Measurements from ENCODE around the gene ROR1. TPM values are rescaled to one million over a fixed set of nuclear protein-coding genes. Genes with fewer than 3 reads are reported as not detected.

ROR1 gene
- total RNA-seq, 5 donors from 2014 or later (not counting 1 experiment from before 2014, with no cell fraction given): 0.15 to 2.0 (median 0.33) TPM; not detected in 1

DNA sequence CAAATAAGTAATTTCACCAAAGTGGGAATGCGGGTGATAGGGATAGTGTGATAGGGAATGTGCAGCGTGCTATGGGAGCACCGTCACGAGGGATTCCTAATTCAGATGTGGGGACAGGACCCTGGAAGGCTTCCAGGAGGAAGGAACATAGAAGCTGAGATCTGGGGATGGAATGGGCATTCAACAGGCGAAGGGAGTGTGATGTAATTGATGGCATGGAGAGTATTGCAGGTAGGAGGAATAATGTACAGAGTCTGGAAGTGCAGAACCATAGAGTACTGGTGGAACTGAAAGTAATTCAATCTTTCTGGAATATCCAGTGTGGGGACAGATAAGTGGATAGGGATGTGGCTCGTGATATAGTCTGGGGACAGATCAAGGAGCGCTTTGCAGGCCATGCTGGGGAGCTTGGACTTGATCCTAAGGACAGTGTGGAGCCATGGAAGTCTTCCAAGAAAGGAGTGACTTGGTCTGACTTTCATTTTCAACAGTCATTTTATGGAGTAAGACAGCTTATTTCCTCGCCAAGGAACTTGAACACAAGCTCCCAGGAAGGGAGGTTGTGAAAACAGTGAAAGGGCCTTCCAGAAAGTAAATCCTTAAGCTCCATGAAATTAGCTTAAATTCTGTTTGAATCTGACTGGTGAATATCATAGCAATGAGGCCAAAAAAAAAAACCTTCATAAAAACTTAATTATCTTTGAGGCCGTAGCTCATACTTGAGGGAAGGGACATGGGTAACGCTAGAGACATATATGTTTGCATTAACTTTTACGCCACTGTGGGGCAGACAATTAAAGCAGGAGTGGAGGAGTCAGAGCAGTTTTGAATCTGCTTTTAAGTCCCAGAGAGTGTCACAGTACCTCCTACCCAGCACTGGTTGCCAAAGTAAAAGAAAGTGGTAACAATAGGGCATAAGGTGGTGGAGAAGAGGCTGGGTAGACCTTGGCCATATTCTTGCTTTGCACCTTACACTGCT is 55.8 kb downstream of the ROR1 start:
- Histone ChIP-seq H3K27me3 (replicated peaks in 1 of 2; ENCODE audit: control insufficient read depth in 2 of 2, extremely low read depth in 1 of 2, insufficient read depth in 2 of 2, low read length in 1 of 2) (no peaks in the 10 kb centered on the region), H3K9me3 (no peaks in the 10 kb centered on the region), H3K36me3 (ENCODE audit: control insufficient read depth in 2 of 2, extremely low read depth in 1 of 2, insufficient read depth in 1 of 2, low read length in 1 of 2) (no peaks in the 10 kb centered on the region), H3K4me1 (ENCODE audit: control insufficient read depth in 1 of 2, extremely low read depth in 1 of 2, insufficient read depth in 2 of 2, low read length in 2 of 2) (no peaks in the 10 kb centered on the region), H3K4me3 (ENCODE audit: control insufficient read depth in 1 of 2, extremely low read depth in 1 of 2, low read length in 1 of 2) (no peak overlapping the region), H3K27ac (ENCODE audit: low read length) (no peak overlapping the region)
- Mint-ChIP-seq H3K4me3 (no peak overlapping the region), H3K27ac (no peak overlapping the region), H3K27me3 (peaks cover 12 to 15% of the 10 kb centered on the region in 2 donors), H3K4me1 (no peaks in the 10 kb centered on the region), H3K9me3 (peaks cover 0 to 4% (median 4%) of the 10 kb centered on the region in 3 donors), H3K36me3 (no peaks in the 10 kb centered on the region)
- CTCF ChIA-PET: no interaction called here
- no peak for DNase-seq
- POLR2A ChIA-PET: interaction anchor here in 1 of 2 donors (0.7 kb wide), 1 partner anchor 223 kb away, joined by 3 read pairs; no protein-coding TSS in a partner anchor
- ATAC-seq (replicated peaks in 1 of 4): no peak
- 88% methylated on average over 8 of the region's 11 CpGs for WGBS (ENCODE audit: insufficient coverage)

DNA sequence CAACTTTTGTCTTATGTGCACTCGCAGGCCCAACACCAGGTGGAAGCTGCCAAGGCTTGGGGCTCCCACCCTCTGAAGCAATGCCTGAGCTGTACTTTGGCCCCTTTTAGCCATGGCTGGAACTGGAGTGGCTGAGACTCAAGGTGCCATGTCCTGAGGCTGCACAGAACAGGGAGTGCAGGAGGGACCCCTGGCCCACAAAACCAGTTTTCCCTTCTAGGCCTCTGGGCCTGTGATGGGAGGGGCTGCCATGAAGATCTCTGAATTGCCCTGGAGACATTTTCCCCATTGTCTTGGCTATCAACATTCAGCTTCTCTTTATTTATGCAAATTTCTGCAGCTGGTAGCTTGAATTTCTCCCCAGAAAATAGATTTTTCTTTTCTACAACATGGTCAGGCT is 57.6 kb downstream of the ROR1 start:
- H3K4me1 Mint-ChIP-seq: no peaks in the 10 kb centered on the region
- no peaks in the 10 kb centered on the region for H3K36me3 Mint-ChIP-seq
- ChIA-PET CTCF (no interaction called here), POLR2A (no interaction called here)
- Histone ChIP-seq H3K4me3 (ENCODE audit: control insufficient read depth in 1 of 2, extremely low read depth in 1 of 2, low read length in 1 of 2) (no peak overlapping the region), H3K27me3 (replicated peaks in 1 of 2; ENCODE audit: control insufficient read depth in 2 of 2, extremely low read depth in 1 of 2, insufficient read depth in 2 of 2, low read length in 1 of 2) (no peaks in the 10 kb centered on the region), H3K4me1 (ENCODE audit: control insufficient read depth in 1 of 2, extremely low read depth in 1 of 2, insufficient read depth in 2 of 2, low read length in 2 of 2) (no peaks in the 10 kb centered on the region), H3K27ac (ENCODE audit: low read length) (no peak overlapping the region), H3K9me3 (no peaks in the 10 kb centered on the region), H3K36me3 (ENCODE audit: control insufficient read depth in 2 of 2, extremely low read depth in 1 of 2, insufficient read depth in 1 of 2, low read length in 1 of 2) (no peaks in the 10 kb centered on the region)
- ATAC-seq (replicated peaks in 1 of 4) (no peak), DNase-seq (no peak)
- H3K9me3 Mint-ChIP-seq: peaks cover 0 to under 1% (median under 1%) of the 10 kb centered on the region in 3 donors
- WGBS (ENCODE audit: insufficient coverage): 100% methylated on average over 1 of the region's 1 CpG
- H3K27ac Mint-ChIP-seq: no peak overlapping the region
- peaks cover 8 to 9% of the 10 kb centered on the region in 2 donors for H3K27me3 Mint-ChIP-seq
- no peak overlapping the region for H3K4me3 Mint-ChIP-seq

DNA sequence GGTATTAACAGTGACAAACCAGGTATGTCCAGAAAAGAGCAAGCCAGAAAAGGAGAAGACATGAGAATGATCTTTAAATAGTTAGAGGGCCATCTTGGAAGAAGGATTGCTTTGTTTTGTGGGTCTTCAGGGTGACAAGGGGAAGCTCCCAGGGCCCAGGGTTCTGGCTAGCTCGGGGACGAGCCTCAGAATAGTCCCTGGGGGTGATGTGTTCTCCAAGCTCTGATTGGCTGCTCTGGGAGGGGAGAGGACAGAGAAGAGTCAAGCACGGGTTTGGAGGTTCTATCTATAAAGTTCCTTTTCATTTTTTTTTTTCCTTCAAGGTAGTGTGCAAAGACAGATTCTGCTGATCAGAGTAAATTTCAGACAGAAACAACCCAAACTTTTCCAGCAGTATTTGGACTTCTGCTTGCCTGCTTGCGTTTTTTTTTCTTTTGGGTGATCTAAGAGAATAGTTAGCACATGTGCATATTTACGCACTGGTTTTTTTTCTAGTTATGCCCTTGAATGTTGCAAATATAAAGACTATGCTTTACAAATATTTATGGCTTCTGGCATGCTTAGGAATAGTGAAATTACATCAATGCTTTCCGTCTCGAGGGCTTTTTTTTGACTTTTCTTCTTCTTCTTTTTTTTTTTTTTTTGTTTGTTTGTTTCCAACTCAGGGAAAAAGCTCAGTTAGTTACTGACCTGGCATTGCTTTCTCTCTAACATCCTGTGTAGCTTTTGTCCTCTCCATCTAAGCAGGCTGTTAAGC is 59.7 kb downstream of the ROR1 start:
- no peak overlapping the region for H3K27ac Mint-ChIP-seq
- H3K9me3 Mint-ChIP-seq: no peaks in the 10 kb centered on the region
- Histone ChIP-seq H3K4me1 (ENCODE audit: control insufficient read depth in 1 of 2, extremely low read depth in 1 of 2, insufficient read depth in 2 of 2, low read length in 2 of 2) (no peaks in the 10 kb centered on the region), H3K9me3 (no peaks in the 10 kb centered on the region), H3K27ac (ENCODE audit: low read length) (no peak overlapping the region), H3K27me3 (replicated peaks in 1 of 2; ENCODE audit: control insufficient read depth in 2 of 2, extremely low read depth in 1 of 2, insufficient read depth in 2 of 2, low read length in 1 of 2) (no peaks in the 10 kb centered on the region), H3K36me3 (ENCODE audit: control insufficient read depth in 2 of 2, extremely low read depth in 1 of 2, insufficient read depth in 1 of 2, low read length in 1 of 2) (no peaks in the 10 kb centered on the region), H3K4me3 (ENCODE audit: control insufficient read depth in 1 of 2, extremely low read depth in 1 of 2, low read length in 1 of 2) (no peak overlapping the region)
- peaks cover 6 to 8% of the 10 kb centered on the region in 2 donors for H3K27me3 Mint-ChIP-seq
- ChIA-PET POLR2A (no interaction called here), CTCF (no interaction called here)
- H3K36me3 Mint-ChIP-seq: no peaks in the 10 kb centered on the region
- H3K4me1 Mint-ChIP-seq: no peaks in the 10 kb centered on the region
- H3K4me3 Mint-ChIP-seq: no peak overlapping the region
- 92% methylated on average over 4 of the region's 7 CpGs for WGBS (ENCODE audit: insufficient coverage)
- ATAC-seq (replicated peaks in 1 of 4) (no peak), DNase-seq (no peak)

DNA sequence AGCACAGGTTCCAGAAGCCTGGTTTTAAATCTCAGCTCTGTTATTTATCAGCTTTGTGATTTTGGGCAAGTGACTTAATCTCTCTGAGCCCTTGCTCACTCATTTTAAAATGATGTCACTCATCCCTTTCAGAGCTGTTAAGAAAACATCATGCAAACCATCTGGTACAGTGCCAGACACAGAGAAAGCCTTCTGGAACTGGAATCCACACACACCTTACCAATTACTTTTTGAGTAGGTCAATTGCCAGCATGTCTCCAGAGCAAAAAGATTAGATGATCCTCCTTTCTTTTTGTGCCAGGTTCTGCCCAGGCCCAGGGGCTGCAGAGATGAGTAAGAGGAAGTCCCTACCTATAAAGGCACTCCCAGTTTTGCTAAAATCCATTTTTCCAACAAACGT is 61.3 kb downstream of the ROR1 start:
- ATAC-seq (replicated peaks in 1 of 4) (no peak), DNase-seq (no peak)
- no CpG with 5 or more reads among the region's 1 CpG for WGBS (ENCODE audit: insufficient coverage)
- Histone ChIP-seq H3K27ac (ENCODE audit: low read length) (no peak overlapping the region), H3K4me3 (ENCODE audit: control insufficient read depth in 1 of 2, extremely low read depth in 1 of 2, low read length in 1 of 2) (no peak overlapping the region), H3K27me3 (replicated peaks in 1 of 2; ENCODE audit: control insufficient read depth in 2 of 2, extremely low read depth in 1 of 2, insufficient read depth in 2 of 2, low read length in 1 of 2) (no peaks in the 10 kb centered on the region), H3K36me3 (ENCODE audit: control insufficient read depth in 2 of 2, extremely low read depth in 1 of 2, insufficient read depth in 1 of 2, low read length in 1 of 2) (no peaks in the 10 kb centered on the region), H3K4me1 (ENCODE audit: control insufficient read depth in 1 of 2, extremely low read depth in 1 of 2, insufficient read depth in 2 of 2, low read length in 2 of 2) (no peaks in the 10 kb centered on the region), H3K9me3 (no peaks in the 10 kb centered on the region)
- H3K9me3 Mint-ChIP-seq: no peaks in the 10 kb centered on the region
- H3K36me3 Mint-ChIP-seq: no peaks in the 10 kb centered on the region
- H3K27ac Mint-ChIP-seq: no peak overlapping the region
- no peaks in the 10 kb centered on the region for H3K4me1 Mint-ChIP-seq
- ChIA-PET POLR2A (no interaction called here), CTCF (no interaction called here)
- no peaks in the 10 kb centered on the region for H3K27me3 Mint-ChIP-seq
- H3K4me3 Mint-ChIP-seq: no peak overlapping the region

DNA sequence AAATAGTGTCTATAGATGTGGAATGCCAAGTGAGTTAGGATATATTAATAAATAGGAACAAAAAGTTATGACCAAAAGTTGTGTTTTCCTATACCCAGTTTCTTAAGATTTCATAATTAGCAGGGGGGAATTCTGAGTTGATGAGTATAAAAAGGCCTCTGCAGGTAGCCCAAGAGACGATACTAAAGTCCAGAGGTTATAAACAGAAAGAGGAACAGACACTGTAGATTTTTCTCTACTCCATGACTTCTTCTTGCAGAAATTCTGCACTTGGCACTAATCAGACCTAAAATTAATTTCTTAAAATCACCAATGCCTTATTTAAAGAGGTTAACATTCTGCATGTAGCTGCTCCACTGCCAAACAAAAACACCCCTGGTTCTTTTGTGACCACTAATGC is 62.6 kb downstream of the ROR1 start:
- no peak overlapping the region for H3K4me3 ChIP-seq (ENCODE audit: control insufficient read depth in 1 of 2, extremely low read depth in 1 of 2, low read length in 1 of 2)
- Mint-ChIP-seq H3K27me3 (no peaks in the 10 kb centered on the region), H3K4me3 (no peak overlapping the region), H3K9me3 (no peaks in the 10 kb centered on the region), H3K36me3 (no peaks in the 10 kb centered on the region), H3K4me1 (no peaks in the 10 kb centered on the region), H3K27ac (no peak overlapping the region)
- CTCF ChIA-PET: no interaction called here
- no peaks in the 10 kb centered on the region for H3K27me3 ChIP-seq (replicated peaks in 1 of 2; ENCODE audit: control insufficient read depth in 2 of 2, extremely low read depth in 1 of 2, insufficient read depth in 2 of 2, low read length in 1 of 2)
- no CpG with 5 or more reads among the region's 1 CpG for WGBS (ENCODE audit: insufficient coverage)
- H3K27ac ChIP-seq (ENCODE audit: low read length): no peak overlapping the region
- H3K4me1 ChIP-seq (ENCODE audit: control insufficient read depth in 1 of 2, extremely low read depth in 1 of 2, insufficient read depth in 2 of 2, low read length in 2 of 2): no peaks in the 10 kb centered on the region
- POLR2A ChIA-PET: no interaction called here
- no peaks in the 10 kb centered on the region for H3K9me3 ChIP-seq
- no peak for ATAC-seq (replicated peaks in 1 of 4)
- no peaks in the 10 kb centered on the region for H3K36me3 ChIP-seq (ENCODE audit: control insufficient read depth in 2 of 2, extremely low read depth in 1 of 2, insufficient read depth in 1 of 2, low read length in 1 of 2)
- DNase-seq: no peak

DNA sequence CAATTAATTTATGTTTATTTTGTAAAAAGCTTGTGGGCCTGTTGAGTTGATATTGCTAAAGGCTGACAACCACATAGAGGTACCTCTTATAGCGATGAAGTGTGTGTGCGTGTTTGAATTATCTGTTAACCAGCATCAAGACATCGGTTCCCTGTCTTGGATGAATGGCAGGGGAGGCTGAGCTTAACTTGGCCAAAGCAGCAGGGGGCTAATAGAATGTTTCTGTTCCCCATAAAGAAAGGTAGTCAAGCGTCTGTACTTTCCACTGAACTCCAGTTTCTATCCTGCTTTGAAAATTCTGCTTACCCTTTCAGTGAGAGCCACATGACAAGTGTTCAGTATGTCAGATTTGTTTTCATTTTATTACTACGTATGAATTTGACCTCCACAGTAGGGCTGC is 63.0 kb downstream of the ROR1 start:
- Histone ChIP-seq H3K4me3 (ENCODE audit: control insufficient read depth in 1 of 2, extremely low read depth in 1 of 2, low read length in 1 of 2) (no peak overlapping the region), H3K9me3 (no peaks in the 10 kb centered on the region), H3K27me3 (replicated peaks in 1 of 2; ENCODE audit: control insufficient read depth in 2 of 2, extremely low read depth in 1 of 2, insufficient read depth in 2 of 2, low read length in 1 of 2) (no peaks in the 10 kb centered on the region), H3K4me1 (ENCODE audit: control insufficient read depth in 1 of 2, extremely low read depth in 1 of 2, insufficient read depth in 2 of 2, low read length in 2 of 2) (no peaks in the 10 kb centered on the region), H3K36me3 (ENCODE audit: control insufficient read depth in 2 of 2, extremely low read depth in 1 of 2, insufficient read depth in 1 of 2, low read length in 1 of 2) (no peaks in the 10 kb centered on the region), H3K27ac (ENCODE audit: low read length) (no peak overlapping the region)
- Mint-ChIP-seq H3K27ac (no peak overlapping the region), H3K9me3 (no peaks in the 10 kb centered on the region), H3K4me1 (no peaks in the 10 kb centered on the region), H3K27me3 (no peaks in the 10 kb centered on the region), H3K4me3 (no peak overlapping the region), H3K36me3 (no peaks in the 10 kb centered on the region)
- DNase-seq (no peak), ATAC-seq (replicated peaks in 1 of 4) (no peak)
- ChIA-PET CTCF (interaction anchor here in 1 of 2 donors (0.6 kb wide), 1 partner anchor 145 kb away, joined by 4 read pairs; no protein-coding TSS in a partner anchor), POLR2A (interaction anchor here in 1 of 2 donors (0.7 kb wide), 1 partner anchor 197 kb away, joined by 3 read pairs; no protein-coding TSS in a partner anchor)
- WGBS (ENCODE audit: insufficient coverage): 100% methylated on average over 1 of the region's 5 CpGs
